Mucosa of descending colon (tissue), 3 donors: Measurements from ENCODE around the gene FBLN2. TPM values are rescaled to one million over a fixed set of nuclear protein-coding genes. Genes with fewer than 3 reads are reported as not detected.

Source experiments
- ATAC-seq: fragments of 200-7000 bp; cut with Tn5 transposase; one replicate; pipeline ENCODE4 v1.9.1; 2020; ENCODE audit warnings: mild to moderate bottlenecking, moderate library complexity
- DNase-seq, 3 donors: peaks; one replicate each; pipeline ENCODE4 v3.0.0-alpha.2; 2020
- H3K36me3 ChIP-seq: fragments of 200-600 bp; one replicate; pipeline ENCODE4 v1.8.0; 2021; ENCODE audit warnings: low read depth, mild to moderate bottlenecking
- H3K4me1 ChIP-seq: fragments of 200-600 bp; one replicate; pipeline ENCODE4 v1.8.0; 2021; ENCODE audit warnings: low read depth, mild to moderate bottlenecking
- H3K4me3 ChIP-seq: fragments of 200-600 bp; one replicate; pipeline ENCODE4 v1.8.0; 2021; ENCODE audit warnings: mild to moderate bottlenecking
- H3K9me3 ChIP-seq: fragments of 200-600 bp; one replicate; pipeline ENCODE4 v1.8.0; 2021; ENCODE audit warnings: mild to moderate bottlenecking
- intact Hi-C, 2 donors: fragments of 100-400 bp; cut with DNase I in 1 of 2; cut with micrococcal nuclease in 1 of 2; formaldehyde crosslinking; loops; one replicate each; pipeline versions ENCODE4 v1.11.0 to v1.11.1; 2022; cut with DNase I, micrococcal nuclease
- total RNA-seq, 3 donors: library from RNA; stranded (reverse); fragmentation: NEBNext Ultra II Directional in 2 of 3; extraction: Animal tissue kit (Norgen Biotek cat#: 25700) in 2 of 3; gene quantifications; one replicate each; pipeline versions ENCODE4 v1.2.1 to v1.2.4, GENCODE V29; 2021 to 2023
- TF ChIP-seq, protein P1 (sequence below): fragments of 200-600 bp; IDR thresholded peaks from one replicate; pipeline ENCODE4 v1.8.0; 2022; ENCODE audit warnings: antibody characterized with exemption, mild to moderate bottlenecking
- donor health status: DM: no; HTN: no; CAD: no; lungs with moderate emphysema.
- donor health status: DM: no; HTN: no; CAD: no.
- donor health status: DM: no; HTN: yes; CAD: no.

Gene FBLN2
- total RNA-seq, 3 donors from 2014 or later = 10.2 to 48.9 (median 30.5) TPM

DNA sequence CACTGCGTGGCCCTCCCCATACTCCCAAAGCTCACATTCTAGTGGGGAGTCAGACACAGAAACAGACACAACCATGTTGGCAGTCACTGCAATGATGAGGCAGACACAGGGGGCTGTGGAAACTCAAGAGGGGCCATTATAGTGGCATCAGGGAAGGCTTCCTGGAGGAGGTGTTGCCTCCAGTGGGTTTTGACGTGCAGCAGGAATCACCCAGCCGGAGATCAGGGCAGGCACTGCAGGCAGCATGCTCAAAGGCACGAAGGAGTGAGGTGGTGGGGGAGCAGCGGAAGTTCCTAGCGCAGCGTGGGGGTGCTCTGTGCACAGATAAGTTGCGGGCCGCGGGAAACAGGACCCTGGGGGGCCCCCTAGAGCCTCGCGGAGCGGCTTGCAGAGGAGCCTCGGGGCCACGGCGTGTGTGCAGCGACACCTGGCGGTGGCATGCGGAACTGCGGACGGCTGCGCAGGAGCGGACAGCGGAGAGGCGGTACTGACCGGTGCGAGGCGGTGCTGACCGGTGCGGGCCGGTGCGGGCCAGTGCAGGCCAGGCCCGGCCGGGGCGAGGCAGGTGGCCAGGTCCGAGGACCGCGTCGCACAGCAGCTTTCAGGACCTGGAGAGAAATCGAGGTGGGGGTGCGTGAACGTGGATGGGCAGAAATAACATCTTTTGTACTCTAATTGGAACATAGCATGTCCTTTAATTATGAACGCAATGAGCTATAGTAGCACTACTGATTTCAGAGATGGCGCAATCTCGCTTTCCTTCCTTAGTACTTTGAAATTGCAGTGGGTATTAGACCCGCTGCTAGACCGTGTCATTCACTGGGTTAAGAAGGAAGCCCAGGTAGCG is 101.5 kb downstream of the FBLN2 start:
- Histone ChIP-seq H3K9me3 (no peaks in the 10 kb centered on the region), H3K36me3 (no peaks in the 10 kb centered on the region), H3K4me1 (peaks cover 5% of the 10 kb centered on the region), H3K4me3 (no peak overlapping the region)
- ATAC-seq = peak; percentile 85
- DNase-seq = peak; percentile 77 to 85 (median 80)
- TF ChIP-seq, protein P1, sequence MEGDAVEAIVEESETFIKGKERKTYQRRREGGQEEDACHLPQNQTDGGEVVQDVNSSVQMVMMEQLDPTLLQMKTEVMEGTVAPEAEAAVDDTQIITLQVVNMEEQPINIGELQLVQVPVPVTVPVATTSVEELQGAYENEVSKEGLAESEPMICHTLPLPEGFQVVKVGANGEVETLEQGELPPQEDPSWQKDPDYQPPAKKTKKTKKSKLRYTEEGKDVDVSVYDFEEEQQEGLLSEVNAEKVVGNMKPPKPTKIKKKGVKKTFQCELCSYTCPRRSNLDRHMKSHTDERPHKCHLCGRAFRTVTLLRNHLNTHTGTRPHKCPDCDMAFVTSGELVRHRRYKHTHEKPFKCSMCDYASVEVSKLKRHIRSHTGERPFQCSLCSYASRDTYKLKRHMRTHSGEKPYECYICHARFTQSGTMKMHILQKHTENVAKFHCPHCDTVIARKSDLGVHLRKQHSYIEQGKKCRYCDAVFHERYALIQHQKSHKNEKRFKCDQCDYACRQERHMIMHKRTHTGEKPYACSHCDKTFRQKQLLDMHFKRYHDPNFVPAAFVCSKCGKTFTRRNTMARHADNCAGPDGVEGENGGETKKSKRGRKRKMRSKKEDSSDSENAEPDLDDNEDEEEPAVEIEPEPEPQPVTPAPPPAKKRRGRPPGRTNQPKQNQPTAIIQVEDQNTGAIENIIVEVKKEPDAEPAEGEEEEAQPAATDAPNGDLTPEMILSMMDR = peak; percentile 100
- intact Hi-C loops = no loop called here

DNA sequence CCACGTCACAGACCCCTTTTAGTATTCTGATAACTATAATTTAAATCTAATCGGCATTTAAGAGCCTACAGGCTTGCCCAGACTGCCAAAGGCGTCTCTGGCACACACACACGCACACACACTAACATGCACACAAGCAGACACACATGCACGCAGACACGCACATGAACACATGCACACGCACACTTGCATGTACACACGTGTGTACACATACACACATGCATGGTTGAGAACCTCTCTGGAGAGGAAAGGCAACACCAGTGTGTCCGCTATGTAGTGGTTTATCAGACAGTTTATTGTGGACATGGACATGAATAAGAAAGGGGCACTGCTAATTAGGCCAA is 102.1 kb downstream of the FBLN2 start:
- intact Hi-C loops = no loop called here
- H3K9me3 ChIP-seq = no peaks in the 10 kb centered on the region
- H3K4me1 ChIP-seq = peaks cover 5% of the 10 kb centered on the region
- H3K4me3 ChIP-seq = no peak overlapping the region
- ATAC-seq (no peak), DNase-seq (no peak)
- TF ChIP-seq, protein P1 = no peak
- H3K36me3 ChIP-seq = no peaks in the 10 kb centered on the region

DNA sequence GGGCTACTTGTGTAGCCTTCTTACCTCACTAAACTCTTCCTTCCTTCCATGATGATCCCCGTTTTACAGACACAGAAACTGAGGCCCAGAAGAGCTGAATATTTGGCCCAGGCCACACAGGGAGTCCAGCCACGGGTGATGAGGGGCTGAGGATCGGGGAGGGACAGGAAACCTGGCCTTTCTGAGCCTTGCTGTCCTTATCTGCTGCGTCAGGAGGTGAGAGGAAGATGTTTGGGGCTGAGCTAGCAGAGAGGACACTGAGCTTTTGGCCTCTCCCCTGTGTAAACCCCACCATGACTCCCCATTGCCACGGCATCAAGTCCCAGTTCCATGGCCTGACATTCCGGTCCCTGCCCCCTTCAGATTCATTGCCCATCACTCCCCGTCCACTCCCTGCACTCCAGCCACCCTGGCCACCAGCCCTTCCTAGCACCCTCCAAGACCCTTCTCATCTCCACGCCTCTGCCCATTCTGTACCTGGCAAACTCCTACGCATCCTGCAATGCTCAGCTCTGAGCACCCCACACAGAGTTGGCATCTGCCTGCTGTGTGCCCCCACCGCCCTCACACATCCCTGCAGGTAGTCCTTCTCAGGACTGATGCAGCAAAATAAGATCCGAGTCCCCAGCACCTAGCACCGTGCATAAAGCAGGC is 103.0 kb downstream of the FBLN2 start:
- intact Hi-C loops = no loop called here

DNA sequence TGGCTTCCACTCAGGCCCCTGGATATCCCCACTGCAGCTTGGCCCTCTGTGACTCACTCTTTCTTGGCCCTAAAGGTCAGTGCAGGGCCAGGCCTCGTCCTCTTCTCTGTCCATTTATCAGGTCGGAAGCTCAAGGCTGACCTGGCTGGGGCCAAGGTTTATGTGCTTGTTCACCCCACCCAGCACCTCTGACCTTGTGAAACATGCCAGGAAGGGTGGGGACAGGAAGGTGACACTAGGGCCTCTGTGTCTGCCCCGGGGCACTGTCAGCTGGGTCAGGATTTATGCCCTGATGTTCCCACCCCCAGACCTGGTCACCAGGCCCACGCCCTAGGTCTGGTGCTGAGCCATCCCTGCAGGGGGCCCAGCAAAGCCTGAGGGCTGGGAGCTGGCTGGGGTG is 103.8 kb downstream of the FBLN2 start:
- ATAC-seq = no peak

More for the DNA sequence above, 103.0 kb downstream of the FBLN2 start:
- Histone ChIP-seq H3K4me1 (peaks cover 5% of the 10 kb centered on the region), H3K4me3 (no peak overlapping the region), H3K36me3 (no peaks in the 10 kb centered on the region), H3K9me3 (no peaks in the 10 kb centered on the region)
- DNase-seq = peak in 1 of 3 donors; percentile 33
- TF ChIP-seq, protein P1 = no peak
- no peak for ATAC-seq

DNA sequence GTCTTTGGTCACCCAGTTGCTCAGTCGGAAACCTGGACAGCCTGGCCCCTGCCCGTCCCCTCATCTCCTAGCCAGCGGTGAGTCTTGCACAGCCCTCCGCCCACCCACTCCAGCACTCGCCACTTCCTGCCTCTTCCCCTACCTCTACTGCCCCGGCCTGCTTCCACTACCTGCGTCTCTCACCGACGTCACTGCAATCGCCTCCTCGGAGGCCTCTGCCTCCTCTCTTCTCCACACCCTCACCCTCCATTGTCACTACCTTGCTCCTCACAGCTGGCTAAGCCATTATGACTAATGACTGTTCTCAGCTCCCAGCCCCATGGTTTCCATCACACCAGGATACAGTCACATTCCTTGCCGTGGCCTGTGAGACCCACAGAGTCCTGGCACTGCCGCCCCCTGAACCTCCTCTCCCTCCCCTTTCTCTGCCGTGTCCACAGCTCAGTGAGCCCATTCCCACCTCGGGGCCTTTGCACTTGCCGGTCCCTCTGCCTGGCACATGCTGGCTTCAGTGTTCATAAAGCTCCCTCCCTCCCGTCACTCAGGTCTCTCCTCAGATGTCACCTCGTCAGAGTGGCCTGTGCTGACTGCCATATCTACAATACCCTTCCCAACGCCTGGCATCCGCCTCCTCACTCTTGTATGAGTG is 104.8 kb downstream of the FBLN2 start:
- intact Hi-C loops = no loop called here

More for the DNA sequence above, 103.8 kb downstream of the FBLN2 start:
- Histone ChIP-seq H3K9me3 (no peaks in the 10 kb centered on the region), H3K36me3 (no peaks in the 10 kb centered on the region), H3K4me3 (no peak overlapping the region), H3K4me1 (peaks cover 5% of the 10 kb centered on the region)
- peak in 1 of 3 donors; percentile 25 for DNase-seq
- TF ChIP-seq, protein P1 = no peak
- intact Hi-C loops = no loop called here

More for the DNA sequence above, 104.8 kb downstream of the FBLN2 start:
- TF ChIP-seq, protein P1 = no peak
- H3K9me3 ChIP-seq = no peaks in the 10 kb centered on the region
- H3K4me1 ChIP-seq = peaks cover 5% of the 10 kb centered on the region
- DNase-seq (no peak), ATAC-seq (no peak)
- no peaks in the 10 kb centered on the region for H3K36me3 ChIP-seq
- no peak overlapping the region for H3K4me3 ChIP-seq
